Mesenchymal stem cell (in vitro differentiated cells and primary cell): Measurements from ENCODE around the gene MMP21.

ENCODE experiments used
- DNase-seq: peaks from one replicate; pipeline ENCODE4 v3.0.0-alpha.2; 2013
- H2AFZ ChIP-seq: one replicate; pipeline ENCODE4 v1.6.1; 2013; ENCODE audit warnings: low read depth, mild to moderate bottlenecking, control low read depth, inconsistent platforms, low read length, moderate library complexity
- H2AK5ac ChIP-seq: 2 replicates; pipeline ENCODE4 v1.6.1; 2013; ENCODE audit warnings: low read length, moderate library complexity, mild to moderate bottlenecking, inconsistent platforms; ENCODE audit not compliant: severe bottlenecking
- H2BK120ac ChIP-seq: one replicate; pipeline ENCODE4 v1.6.1; 2013; ENCODE audit warnings: low read depth, mild to moderate bottlenecking, inconsistent platforms, low read length, moderate library complexity
- H2BK12ac ChIP-seq, 2 experiments: one replicate each; pipeline ENCODE4 v1.6.1; 2013; ENCODE audit warnings: inconsistent platforms in 2 of 2, low read length in 2 of 2, mild to moderate bottlenecking in 2 of 2, moderate library complexity in 2 of 2, control low read depth in 1 of 2
- H2BK15ac ChIP-seq: one replicate; pipeline ENCODE4 v1.6.1; 2013; ENCODE audit warnings: mild to moderate bottlenecking, low read depth, inconsistent platforms; ENCODE audit not compliant: poor library complexity, severe bottlenecking
- H2BK5ac ChIP-seq: 2 replicates; pipeline ENCODE4 v1.6.1; 2013; ENCODE audit warnings: low read depth, mild to moderate bottlenecking, low read length, control low read depth, inconsistent platforms; ENCODE audit not compliant: poor library complexity, severe bottlenecking
- H3K14ac ChIP-seq, 2 experiments: one replicate each; pipeline ENCODE4 v1.6.1; 2013; ENCODE audit warnings: inconsistent platforms in 2 of 2, low read length in 2 of 2, control low read depth in 1 of 2, mild to moderate bottlenecking in 1 of 2, moderate library complexity in 1 of 2
- H3K18ac ChIP-seq, 2 experiments: one replicate each; pipeline ENCODE4 v1.6.1; 2013; ENCODE audit warnings: inconsistent platforms in 2 of 2, low read length in 2 of 2, control low read depth in 1 of 2, low read depth in 1 of 2, mild to moderate bottlenecking in 1 of 2
- H3K23ac ChIP-seq, 2 experiments: one replicate each; pipeline ENCODE4 v1.6.1; 2013; ENCODE audit warnings: inconsistent platforms in 2 of 2, low read length in 2 of 2, mild to moderate bottlenecking in 2 of 2, moderate library complexity in 2 of 2, control low read depth in 1 of 2
- H3K27ac ChIP-seq: 2 replicates; pipeline ENCODE4 v1.5.1; 2013; ENCODE audit warnings: mild to moderate bottlenecking, moderate library complexity, low read length, control low read depth, inconsistent platforms; ENCODE audit not compliant: poor library complexity, severe bottlenecking
- H3K27me3 ChIP-seq, 2 experiments: 2 replicates each; pipeline versions ENCODE4 v1.6.1 to v1.7.0; 2013; ENCODE audit warnings: low read length in 2 of 2, mild to moderate bottlenecking in 2 of 2, moderate library complexity in 2 of 2, control low read depth in 1 of 2, inconsistent platforms in 1 of 2; ENCODE audit not compliant: control insufficient read depth in 1 of 2, insufficient read depth in 1 of 2
- H3K36me3 ChIP-seq, 2 experiments: 2 replicates each; pipeline versions ENCODE4 v1.6.1 to v1.7.0; 2013; ENCODE audit warnings: low read length in 2 of 2, control low read depth in 1 of 2, inconsistent platforms in 1 of 2, low read depth in 1 of 2, mild to moderate bottlenecking in 1 of 2; ENCODE audit not compliant: insufficient read depth in 2 of 2, control insufficient read depth in 1 of 2
- H3K4ac ChIP-seq, 2 experiments: one replicate each; pipeline ENCODE4 v1.6.1; 2013; ENCODE audit warnings: inconsistent platforms in 2 of 2, low read length in 2 of 2, mild to moderate bottlenecking in 2 of 2, moderate library complexity in 2 of 2, control low read depth in 1 of 2, low read depth in 1 of 2
- H3K4me1 ChIP-seq: 2 replicates; pipeline ENCODE4 v1.6.1; 2013; ENCODE audit warnings: low read depth, low read length, control low read depth; ENCODE audit not compliant: control insufficient read depth, insufficient read depth
- H3K4me2 ChIP-seq: 2 replicates; pipeline ENCODE4 v1.6.1; 2013; ENCODE audit warnings: low read length, mild to moderate bottlenecking, inconsistent platforms; ENCODE audit not compliant: poor library complexity, severe bottlenecking
- H3K4me3 ChIP-seq, 2 experiments: 2 replicates each; pipeline versions ENCODE4 v1.5.1 to v1.7.0; 2013; ENCODE audit warnings: low read length in 2 of 2, mild to moderate bottlenecking in 2 of 2, control low read depth in 1 of 2, low read depth in 1 of 2; ENCODE audit not compliant: insufficient read depth in 1 of 2
- H3K79me1 ChIP-seq: replicated peaks from 2 replicates; pipeline ENCODE4 v1.6.1; 2013; ENCODE audit warnings: mild to moderate bottlenecking, control low read depth, low read length, inconsistent platforms; ENCODE audit not compliant: poor library complexity, severe bottlenecking
- H3K9ac ChIP-seq: 2 replicates; pipeline ENCODE4 v1.7.0; 2013; ENCODE audit warnings: mild to moderate bottlenecking, low read length, moderate library complexity
- H3K9me3 ChIP-seq: 2 replicates; pipeline ENCODE4 v1.7.0; 2013; ENCODE audit warnings: mild to moderate bottlenecking, low read length; ENCODE audit not compliant: control insufficient read depth
- H4K8ac ChIP-seq: one replicate; pipeline ENCODE4 v1.6.1; 2013; ENCODE audit warnings: inconsistent platforms, mild to moderate bottlenecking, low read length, moderate library complexity
- H4K91ac ChIP-seq: one replicate; pipeline ENCODE4 v1.6.1; 2013; ENCODE audit warnings: mild to moderate bottlenecking, low read length, inconsistent platforms
- WGBS: methylation state at CpG from one replicate; pipeline ENCODE4 v1.1.7; 2013; ENCODE audit warnings: mixed read lengths; 5-methylcytosine and 5-hydroxymethylcytosine counted together

The MMP21 gene

GRCh38 chr10:125773687-125774543 is 1.7 kb downstream of the MMP21 start:
- no peaks in the 10 kb centered on the region for H3K79me1 ChIP-seq
- no peak for DNase-seq
- H2BK120ac ChIP-seq, result no peak overlapping the region
- no peak overlapping the region for H2BK5ac ChIP-seq
- H3K9ac ChIP-seq, result no peak overlapping the region
- 96% methylated on average over 64 of the region's 75 CpGs for WGBS
- no peak overlapping the region for H4K91ac ChIP-seq
- peaks cover 5 to 6% of the 10 kb centered on the region in 2 experiments for H3K36me3 ChIP-seq
- no peak overlapping the region for H3K4me3 ChIP-seq
- H3K14ac ChIP-seq, result no peak overlapping the region
- no peak overlapping the region for H3K4me2 ChIP-seq
- no peak overlapping the region for H2BK15ac ChIP-seq
- H2BK12ac ChIP-seq, result no peak overlapping the region
- H3K4me1 ChIP-seq, result peaks cover 3% of the 10 kb centered on the region
- no peak overlapping the region for H3K23ac ChIP-seq
- no peak overlapping the region for H2AK5ac ChIP-seq
- peaks cover 13% of the 10 kb centered on the region in 2 experiments for H3K27me3 ChIP-seq
- H2AFZ ChIP-seq, result no peak overlapping the region
- no peak overlapping the region for H3K27ac ChIP-seq
- H3K18ac ChIP-seq, result no peak overlapping the region
- H4K8ac ChIP-seq, result no peak overlapping the region
- H3K4ac ChIP-seq, result no peak overlapping the region
- no peaks in the 10 kb centered on the region for H3K9me3 ChIP-seq

- H3K4me1 ChIP-seq, result peaks cover 3% of the 10 kb centered on the region
- H3K18ac ChIP-seq, result no peak overlapping the region
Measured at GRCh38 chr10:125772864-125773180, 2.8 kb downstream of the MMP21 start.

GRCh38 chr10:125772112-125772863 is 3.3 kb downstream of the MMP21 start:
- Histone ChIP-seq H4K91ac (no peak overlapping the region), H2AFZ (no peak overlapping the region)
- WGBS, result 87% methylated on average over 21 of the region's 28 CpGs

More at GRCh38 chr10:125772864-125773180, 2.8 kb downstream of the MMP21 start:
- Histone ChIP-seq H2BK15ac (no peak overlapping the region), H3K27ac (no peak overlapping the region), H2AK5ac (no peak overlapping the region), H3K27me3 (peaks cover 10 to 13% of the 10 kb centered on the region in 2 experiments), H2BK120ac (no peak overlapping the region), H3K23ac (no peak overlapping the region), H3K4me3 (no peak overlapping the region), H3K14ac (no peak overlapping the region), H3K36me3 (peaks cover 6% of the 10 kb centered on the region in 2 experiments), H3K9ac (no peak overlapping the region), H2AFZ (no peak overlapping the region), H4K91ac (no peak overlapping the region), H3K4ac (no peak overlapping the region), H2BK12ac (no peak overlapping the region), H3K4me2 (no peak overlapping the region), H3K79me1 (no peaks in the 10 kb centered on the region), H3K9me3 (no peaks in the 10 kb centered on the region), H2BK5ac (no peak overlapping the region), H4K8ac (no peak overlapping the region)
- no peak for DNase-seq
- whole genome bisulfite sequencing, result 93% methylated on average over 11 of the region's 11 CpGs

GRCh38 chr10:125770844-125771243 is 4.8 kb downstream of the MMP21 start:
- no peak overlapping the region for H3K4me3 ChIP-seq
- H2BK12ac ChIP-seq, result no peak overlapping the region
- no peak overlapping the region for H3K14ac ChIP-seq
- H3K36me3 ChIP-seq, result peaks cover 10 to 19% of the 10 kb centered on the region in 2 experiments
- H2AK5ac ChIP-seq, result no peak overlapping the region
- no peak overlapping the region for H4K91ac ChIP-seq
- no peak overlapping the region for H3K4me2 ChIP-seq
- no peak overlapping the region for H2BK120ac ChIP-seq
- H3K79me1 ChIP-seq, result no peaks in the 10 kb centered on the region
- H3K4ac ChIP-seq, result no peak overlapping the region
- no peak overlapping the region for H3K9ac ChIP-seq
- H3K9me3 ChIP-seq, result no peaks in the 10 kb centered on the region
- peaks cover 2 to 5% of the 10 kb centered on the region in 2 experiments for H3K27me3 ChIP-seq
- no peak overlapping the region for H2BK15ac ChIP-seq
- no peak overlapping the region for H2AFZ ChIP-seq
- H3K23ac ChIP-seq, result no peak overlapping the region
- DNase-seq, result no peak
- WGBS, result 98% methylated on average over 5 of the region's 5 CpGs
- no peak overlapping the region for H3K18ac ChIP-seq
- H4K8ac ChIP-seq, result no peak overlapping the region
- no peak overlapping the region for H3K27ac ChIP-seq
- no peak overlapping the region for H2BK5ac ChIP-seq
- H3K4me1 ChIP-seq, result peaks cover 3% of the 10 kb centered on the region

More at GRCh38 chr10:125772112-125772863, 3.3 kb downstream of the MMP21 start:
- Histone ChIP-seq H3K9ac (no peak overlapping the region), H2BK12ac (no peak overlapping the region), H3K27me3 (peaks cover 5 to 9% of the 10 kb centered on the region in 2 experiments), H3K79me1 (no peaks in the 10 kb centered on the region), H3K36me3 (peaks cover 6 to 11% of the 10 kb centered on the region in 2 experiments), H3K18ac (no peak overlapping the region), H2BK120ac (no peak overlapping the region), H2BK5ac (no peak overlapping the region), H3K4me3 (no peak overlapping the region), H3K9me3 (no peaks in the 10 kb centered on the region), H3K14ac (no peak overlapping the region), H4K8ac (no peak overlapping the region), H3K27ac (no peak overlapping the region), H3K23ac (no peak overlapping the region), H2BK15ac (no peak overlapping the region), H3K4ac (no peak overlapping the region), H3K4me2 (no peak overlapping the region), H3K4me1 (peaks cover 3% of the 10 kb centered on the region), H2AK5ac (no peak overlapping the region)
- no peak for DNase-seq
